Left ventricle myocardium superior (tissue), 1 donor: ENCODE data around the gene ARG2. TPM values are rescaled to one million over a fixed set of nuclear protein-coding genes. Genes with fewer than 3 reads are reported as not detected.

Source experiments
- ATAC-seq: fragments of 200-7000 bp; cut with Tn5 transposase; one replicate; pipeline ENCODE4 v1.9.1; 2020; ENCODE audit warnings: mild to moderate bottlenecking, moderate library complexity
- DNase-seq: peaks from one replicate; pipeline ENCODE4 v3.0.0-alpha.2; 2020
- intact Hi-C: fragments of 100-400 bp; cut with micrococcal nuclease; formaldehyde crosslinking; loops from one replicate; pipeline ENCODE4 v1.11.0; 2022
- total RNA-seq: library from RNA; stranded (reverse); fragmentation: NEBNext Ultra II Directional; extraction: Animal tissue kit (Norgen Biotek cat#: 25700); gene quantifications from one replicate; pipeline ENCODE4 v1.2.1, GENCODE V29; 2021
- donor health status: DM: no; HTN: yes; CAD: no; lungs with severe emphysema.

The ARG2 gene
- total RNA-seq, 1 donor from 2014 or later: 0.99 TPM

GRCh38 chr14:67668559-67668958 is 48.8 kb downstream of the ARG2 start:
- DNase-seq: no peak
- ATAC-seq: no peak
- intact Hi-C loops: loop anchor here (5.0 kb wide), 1 partner anchor 51 kb away; the partner anchor contains the start of gene ARG2

GRCh38 chr14:67673451-67673850 is 53.7 kb downstream of the ARG2 start:
- DNase-seq (no peak), ATAC-seq (no peak)
- intact Hi-C loops: no loop called here

DNA sequence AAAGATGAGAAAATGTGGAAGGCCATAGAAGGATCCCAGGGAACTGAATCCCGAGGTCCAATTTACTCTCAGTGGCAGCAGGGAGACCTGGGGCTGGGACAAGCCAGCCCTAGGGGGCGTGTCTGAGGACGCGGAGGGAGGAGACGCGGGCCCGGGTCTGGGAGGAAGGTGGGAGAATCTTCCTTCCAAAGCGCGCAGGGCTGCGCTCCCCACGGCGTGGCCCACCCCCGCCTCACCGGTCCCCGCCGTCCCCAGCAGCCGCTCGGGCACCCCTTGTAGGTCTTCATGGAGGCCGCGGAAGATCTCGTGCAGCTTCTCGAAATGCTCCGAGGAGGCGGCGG is 54.4 kb downstream of the ARG2 start:
- DNase-seq (peak; percentile 82), ATAC-seq (peak; percentile 89)
- intact Hi-C loops: no loop called here

GRCh38 chr14:67674480-67675218 is 54.9 kb downstream of the ARG2 start, which contains the start of gene VTI1B:
Gene VTI1B (minus strand): TSS chr14:67674632. CDS start chr14:67674489, 143 bp downstream.
- intact Hi-C loops: no loop called here
- DNase-seq (peak; percentile 89), ATAC-seq (peak; percentile 98)

- DNase-seq (no peak), ATAC-seq (no peak)
- intact Hi-C loops: no loop called here
Measured at GRCh38 chr14:67675219-67675582, 55.5 kb downstream of the ARG2 start.

- no peak for DNase-seq
- ATAC-seq: no peak
- intact Hi-C loops: no loop called here
Measured at GRCh38 chr14:67679006-67679405, 59.3 kb downstream of the ARG2 start.

DNA sequence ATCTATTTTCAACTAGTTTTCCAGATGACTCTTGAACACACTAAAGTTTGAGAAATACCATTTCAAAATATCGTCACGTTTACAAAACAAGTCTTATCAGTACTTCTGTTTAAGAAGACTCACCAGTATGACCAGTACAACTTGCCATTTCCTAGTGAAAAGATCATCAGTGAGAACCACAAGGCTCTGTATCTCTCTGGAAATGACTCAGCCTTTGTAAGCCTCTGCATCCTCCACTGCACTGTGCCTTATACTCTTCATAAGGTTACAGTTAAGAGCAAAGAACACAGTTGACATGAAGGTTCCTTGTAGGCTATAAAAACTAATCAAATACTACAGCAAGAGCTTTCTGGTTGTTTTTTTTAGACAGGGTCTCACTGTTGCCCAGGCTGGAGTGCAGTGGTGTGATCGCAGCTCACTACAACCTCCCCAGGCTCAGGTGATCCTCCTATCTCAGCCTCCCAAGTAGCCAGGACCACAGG is 60.4 kb downstream of the ARG2 start:
- intact Hi-C loops: no loop called here
- no peak for ATAC-seq
- DNase-seq: no peak

- no peak for ATAC-seq
- no peak for DNase-seq
- intact Hi-C loops: no loop called here
Measured at GRCh38 chr14:67680941-67681340, 61.2 kb downstream of the ARG2 start.

- ATAC-seq (no peak), DNase-seq (no peak)
- intact Hi-C loops: no loop called here
Measured at GRCh38 chr14:67683842-67684241, 64.1 kb downstream of the ARG2 start.

GRCh38 chr14:67690011-67690410 is 70.3 kb downstream of the ARG2 start:
- DNase-seq: no peak
- intact Hi-C loops: no loop called here
- ATAC-seq: no peak

- DNase-seq (no peak), ATAC-seq (peak; percentile 63)
- intact Hi-C loops: no loop called here
Measured at GRCh38 chr14:67694791-67695393, 75.2 kb downstream of the ARG2 start.

GRCh38 chr14:67695394-67695949 is 75.8 kb downstream of the ARG2 start, which contains the start of gene RDH11:
Gene RDH11 (minus strand): TSS chr14:67695764. CDS start chr14:67695703, 61 bp downstream.
- intact Hi-C loops: no loop called here
- ATAC-seq: peak; percentile 99
- peak; percentile 85 for DNase-seq

DNA sequence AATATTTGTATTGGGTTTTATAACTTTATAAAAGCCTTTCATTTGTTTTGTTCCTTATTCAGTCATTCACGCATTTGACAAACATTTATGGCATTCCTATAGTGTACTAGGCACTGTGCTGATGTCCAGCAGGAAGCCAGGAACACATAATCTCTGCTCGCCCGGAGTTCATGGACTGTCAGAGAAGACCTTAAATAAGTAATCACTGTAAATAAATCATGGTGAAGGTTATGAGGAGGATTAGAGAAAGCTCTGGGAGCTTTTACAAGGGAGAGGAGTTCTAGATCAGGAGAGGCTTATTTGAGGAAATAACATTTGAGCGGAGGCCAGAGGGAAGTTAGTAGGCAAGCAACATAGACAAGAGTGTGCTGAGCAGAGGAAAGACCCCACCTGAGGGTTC is 77.3 kb downstream of the ARG2 start:
- no peak for DNase-seq
- intact Hi-C loops: no loop called here
- no peak for ATAC-seq

- intact Hi-C loops: no loop called here
- no peak for DNase-seq
- ATAC-seq: no peak
Measured at GRCh38 chr14:67698179-67698578, 78.5 kb downstream of the ARG2 start.

Other genes with a start within 250 kb of the ARG2 start
- gene PLEK2, start 207.8 kb upstream of the ARG2 start, total RNA-seq: not detected
- gene TMEM229B, start 131.2 kb upstream of the ARG2 start, total RNA-seq: 2.2 TPM
- 5.5 TPM for gene PLEKHH1, start 86.6 kb upstream of the ARG2 start, total RNA-seq
- 11.2 TPM for gene PIGH, start 19.7 kb upstream of the ARG2 start, total RNA-seq
- gene VTI1B, start 54.7 kb downstream of the ARG2 start, total RNA-seq: 133 TPM
- gene RDH11, start 75.8 kb downstream of the ARG2 start, total RNA-seq: 12.5 TPM
- gene RDH12, start 82.0 kb downstream of the ARG2 start, total RNA-seq: not detected
- gene ZFYVE26, start 196.7 kb downstream of the ARG2 start, total RNA-seq: 15.5 TPM
- 3.2 TPM for gene RAD51B, start 199.9 kb downstream of the ARG2 start, total RNA-seq